GM21786 (cell line): ENCODE data around the gene WDR13.
"Not testable (repeated sequence)": the region's sequence is repeated elsewhere in the genome, so short reads cannot be mapped to it uniquely, and the experiment has no call there.

Source experiments
- ATAC-seq: cut with Tn5 transposase; IDR thresholded peaks from one replicate; pipeline ENCODE4 v1.9.1; 2021; ENCODE audit not compliant: unreplicated experiment

Gene WDR13

GRCh38 chrX:48652055-48652579, 54.8 kb downstream of the WDR13 start:
- ATAC-seq = not testable (repeated sequence)

- not testable (repeated sequence) for ATAC-seq
Measured at GRCh38 chrX:48654746-48655145, 57.5 kb downstream of the WDR13 start.
